ENCODE data around the gene ZC3H18.
"Not testable (repeated sequence)": the region's sequence is repeated elsewhere in the genome, so short reads cannot be mapped to it uniquely, and the experiment has no call there.

Gene ZC3H18

GRCh38 chr16:88654363-88655052 is 84.3 kb downstream of the ZC3H18 start:
- no peak for DNase-seq (ENCODE audit: low spot score)

- no peak for DNase-seq (ENCODE audit: low spot score)
These were observed 85.0 kb downstream of the ZC3H18 start for GRCh38 chr16:88655053-88655732.

GRCh38 chr16:88655733-88656281 is 85.6 kb downstream of the ZC3H18 start:
- no peak for DNase-seq (ENCODE audit: low spot score)

- no peak for DNase-seq (ENCODE audit: low spot score)
These were observed 86.2 kb downstream of the ZC3H18 start for GRCh38 chr16:88656291-88656980.

GRCh38 chr16:88657371-88657770 is 87.2 kb downstream of the ZC3H18 start:
- no peak for DNase-seq (ENCODE audit: low spot score)

- no peak for DNase-seq (ENCODE audit: low spot score)
These were observed 88.5 kb downstream of the ZC3H18 start for GRCh38 chr16:88658714-88659113.

- DNase-seq (ENCODE audit: low spot score), result no peak
These were observed 89.0 kb downstream of the ZC3H18 start for GRCh38 chr16:88659160-88659559.

GRCh38 chr16:88661468-88661867 is 91.3 kb downstream of the ZC3H18 start:
- DNase-seq (ENCODE audit: low spot score), result no peak

- DNase-seq (ENCODE audit: low spot score), result no peak
These were observed 92.1 kb downstream of the ZC3H18 start for GRCh38 chr16:88662222-88662842.

- DNase-seq (ENCODE audit: low spot score), result peak; percentile 97
These were observed 92.8 kb downstream of the ZC3H18 start, which contains the start of gene MVD for GRCh38 chr16:88662843-88663606. Gene MVD, minus strand, starts transcription at chr16:88663091. Its CDS starts 11 bp downstream, at chr16:88663080.

GRCh38 chr16:88665148-88665547 is 94.9 kb downstream of the ZC3H18 start:
- DNase-seq (ENCODE audit: low spot score), result no peak

- DNase-seq (ENCODE audit: low spot score), result no peak
These were observed 95.4 kb downstream of the ZC3H18 start for GRCh38 chr16:88665570-88665969.

- no peak for DNase-seq (ENCODE audit: low spot score)
These were observed 97.3 kb downstream of the ZC3H18 start for GRCh38 chr16:88667461-88667860.

- DNase-seq (ENCODE audit: low spot score), result not testable (repeated sequence)
These were observed 99.3 kb downstream of the ZC3H18 start for GRCh38 chr16:88669493-88669892.

- DNase-seq (ENCODE audit: low spot score), result no peak
These were observed 99.8 kb downstream of the ZC3H18 start for GRCh38 chr16:88669980-88670379.

- no peak for DNase-seq (ENCODE audit: low spot score)
These were observed 101.6 kb downstream of the ZC3H18 start for GRCh38 chr16:88671806-88672205.

- DNase-seq (ENCODE audit: low spot score), result no peak
These were observed 102.6 kb downstream of the ZC3H18 start for GRCh38 chr16:88672776-88673175.

- no peak for DNase-seq (ENCODE audit: low spot score)
These were observed 103.6 kb downstream of the ZC3H18 start for GRCh38 chr16:88673716-88674379.

- DNase-seq (ENCODE audit: low spot score), result no peak
These were observed 106.5 kb downstream of the ZC3H18 start for GRCh38 chr16:88676502-88677242.

GRCh38 chr16:88677721-88678120 is 107.5 kb downstream of the ZC3H18 start:
- no peak for DNase-seq (ENCODE audit: low spot score)

Measured in pons (tissue), 1 donor.